Measurements from ENCODE around the gene TRMU. TPM values are rescaled to one million over a fixed set of nuclear protein-coding genes. Genes with fewer than 3 reads are reported as not detected.

Gene TRMU
- total RNA-seq, 1 donor from 2014 or later, result 38.2 TPM

GRCh38 chr22:46381731-46382130, 46.2 kb downstream of the TRMU start:
- TF ChIP-seq CTCF (IDR thresholded peaks at IDR 0.05), result no peak
- Mint-ChIP-seq H3K36me3 (ENCODE audit: unreplicated experiment) (peaks cover 8% of the 10 kb centered on the region), H3K4me1 (ENCODE audit: unreplicated experiment) (peaks cover 2% of the 10 kb centered on the region), H3K27ac (ENCODE audit: unreplicated experiment) (no peak overlapping the region), H3K9me3 (ENCODE audit: unreplicated experiment) (no peaks in the 10 kb centered on the region), H3K27me3 (ENCODE audit: unreplicated experiment) (no peaks in the 10 kb centered on the region), H3K4me3 (ENCODE audit: unreplicated experiment) (no peak overlapping the region)
- no peak for DNase-seq (ENCODE audit: extremely low spot score, unreplicated experiment)

GRCh38 chr22:46382524-46382923, 47.0 kb downstream of the TRMU start:
- H3K27ac Mint-ChIP-seq (ENCODE audit: unreplicated experiment), result no peak overlapping the region
- no peak for TF ChIP-seq CTCF (IDR thresholded peaks at IDR 0.05)

GRCh38 chr22:46386312-46386711, 50.8 kb downstream of the TRMU start:
- peaks cover 4% of the 10 kb centered on the region for H3K36me3 Mint-ChIP-seq (ENCODE audit: unreplicated experiment)
- H3K4me1 Mint-ChIP-seq (ENCODE audit: unreplicated experiment), result peaks cover 12% of the 10 kb centered on the region
- no peak for TF ChIP-seq CTCF (IDR thresholded peaks at IDR 0.05)
- DNase-seq (ENCODE audit: extremely low spot score, unreplicated experiment), result no peak
- no peaks in the 10 kb centered on the region for H3K27me3 Mint-ChIP-seq (ENCODE audit: unreplicated experiment)
- no peak overlapping the region for H3K27ac Mint-ChIP-seq (ENCODE audit: unreplicated experiment)
- H3K9me3 Mint-ChIP-seq (ENCODE audit: unreplicated experiment), result no peaks in the 10 kb centered on the region
- H3K4me3 Mint-ChIP-seq (ENCODE audit: unreplicated experiment), result no peak overlapping the region

More at GRCh38 chr22:46382524-46382923, 47.0 kb downstream of the TRMU start:
- H3K9me3 Mint-ChIP-seq (ENCODE audit: unreplicated experiment), result no peaks in the 10 kb centered on the region
- peaks cover 4% of the 10 kb centered on the region for H3K36me3 Mint-ChIP-seq (ENCODE audit: unreplicated experiment)
- peaks cover 1% of the 10 kb centered on the region for H3K4me1 Mint-ChIP-seq (ENCODE audit: unreplicated experiment)
- no peaks in the 10 kb centered on the region for H3K27me3 Mint-ChIP-seq (ENCODE audit: unreplicated experiment)
- H3K4me3 Mint-ChIP-seq (ENCODE audit: unreplicated experiment), result no peak overlapping the region
- no peak for DNase-seq (ENCODE audit: extremely low spot score, unreplicated experiment)

- Mint-ChIP-seq H3K4me3 (ENCODE audit: unreplicated experiment) (no peak overlapping the region), H3K27me3 (ENCODE audit: unreplicated experiment) (no peaks in the 10 kb centered on the region), H3K27ac (ENCODE audit: unreplicated experiment) (no peak overlapping the region), H3K4me1 (ENCODE audit: unreplicated experiment) (peaks cover 12% of the 10 kb centered on the region), H3K36me3 (ENCODE audit: unreplicated experiment) (peaks cover 3% of the 10 kb centered on the region), H3K9me3 (ENCODE audit: unreplicated experiment) (no peaks in the 10 kb centered on the region)
- no peak for TF ChIP-seq CTCF (IDR thresholded peaks at IDR 0.05)
- no peak for DNase-seq (ENCODE audit: extremely low spot score, unreplicated experiment)
Observed at GRCh38 chr22:46387748-46388147, 52.2 kb downstream of the TRMU start.

GRCh38 chr22:46388647-46389046, 53.1 kb downstream of the TRMU start:
- no peak for TF ChIP-seq CTCF (IDR thresholded peaks at IDR 0.05)
- Mint-ChIP-seq H3K27ac (ENCODE audit: unreplicated experiment) (no peak overlapping the region), H3K27me3 (ENCODE audit: unreplicated experiment) (no peaks in the 10 kb centered on the region), H3K36me3 (ENCODE audit: unreplicated experiment) (no peaks in the 10 kb centered on the region), H3K4me3 (ENCODE audit: unreplicated experiment) (no peak overlapping the region), H3K9me3 (ENCODE audit: unreplicated experiment) (no peaks in the 10 kb centered on the region), H3K4me1 (ENCODE audit: unreplicated experiment) (peaks cover 12% of the 10 kb centered on the region)
- no peak for DNase-seq (ENCODE audit: extremely low spot score, unreplicated experiment)

Measured in osteocyte (in vitro differentiated cells).